Measurements from ENCODE around the gene FREM1.

- TF ChIP-seq REST (IDR thresholded peaks at IDR 0.05; ENCODE audit: unreplicated experiment), result no peak
- no peak for TF ChIP-seq CTCF (conservative IDR thresholded peaks at IDR 0.05; ENCODE audit: low read depth in 2 of 2)
- TF ChIP-seq POLR2AphosphoS5 (IDR thresholded peaks at IDR 0.05; ENCODE audit: low read depth), result no peak
- no peak for TF ChIP-seq EZH2 (IDR thresholded peaks at IDR 0.05; ENCODE audit: low read depth, unreplicated experiment)
- TF ChIP-seq STAT1 (IDR thresholded peaks at IDR 0.05; ENCODE audit: unreplicated experiment), result no peak
- TF ChIP-seq, protein P1, sequence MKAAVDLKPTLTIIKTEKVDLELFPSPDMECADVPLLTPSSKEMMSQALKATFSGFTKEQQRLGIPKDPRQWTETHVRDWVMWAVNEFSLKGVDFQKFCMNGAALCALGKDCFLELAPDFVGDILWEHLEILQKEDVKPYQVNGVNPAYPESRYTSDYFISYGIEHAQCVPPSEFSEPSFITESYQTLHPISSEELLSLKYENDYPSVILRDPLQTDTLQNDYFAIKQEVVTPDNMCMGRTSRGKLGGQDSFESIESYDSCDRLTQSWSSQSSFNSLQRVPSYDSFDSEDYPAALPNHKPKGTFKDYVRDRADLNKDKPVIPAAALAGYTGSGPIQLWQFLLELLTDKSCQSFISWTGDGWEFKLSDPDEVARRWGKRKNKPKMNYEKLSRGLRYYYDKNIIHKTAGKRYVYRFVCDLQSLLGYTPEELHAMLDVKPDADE (IDR thresholded peaks at IDR 0.05), result no peak
- no peak for TF ChIP-seq CREB1 (CRISPR knock-in tag; IDR thresholded peaks at IDR 0.05; ENCODE audit: low read depth)
- no peak for TF ChIP-seq NANOG (IDR thresholded peaks at IDR 0.05; ENCODE audit: borderline replicate concordance)
- no peak for TF ChIP-seq EZH2phosphoT487 (IDR thresholded peaks at IDR 0.05; ENCODE audit: unreplicated experiment)
- no peak for TF ChIP-seq ZNF114 (CRISPR knock-in tag; IDR thresholded peaks at IDR 0.05)
- no peak for TF ChIP-seq ZNF331 (CRISPR knock-in tag; IDR thresholded peaks at IDR 0.05; ENCODE audit: low read depth)
- TF ChIP-seq JUNB (IDR thresholded peaks at IDR 0.05; ENCODE audit: unreplicated experiment), result no peak
These were observed 40.6 kb downstream of the FREM1 start for GRCh38 chr9:14869671-14870070.
